Gastroesophageal sphincter (tissue), 4 donors: Measurements from ENCODE around the gene SLC30A3. TPM values are rescaled to one million over a fixed set of nuclear protein-coding genes. Genes with fewer than 3 reads are reported as not detected.

Experiments used
- ATAC-seq: fragments of 150-250 bp; one replicate; pipeline ENCODE4 v1.9.1; 2016; ENCODE audit warnings: mild to moderate bottlenecking, moderate library complexity
- H3K27ac ChIP-seq, 4 donors: fragments of 200-600 bp; sonication (generic) in 3 of 4; 1 replicate in 3 of 4; 2 replicates in 1 of 4; pipeline ENCODE4 v1.5.1; 2016 to 2019
- H3K27me3 ChIP-seq: fragments of 200-600 bp; sonication (generic); one replicate; pipeline ENCODE4 v1.5.1; 2019
- H3K36me3 ChIP-seq, 2 donors: fragments of 200-600 bp; sonication (generic); one replicate each; pipeline ENCODE4 v1.5.1; 2019; ENCODE audit warnings: control low read depth in 1 of 2
- H3K4me1 ChIP-seq, 3 donors: fragments of 200-600 bp; sonication (generic); 1 replicate in 2 of 3; 2 replicates in 1 of 3; pipeline ENCODE4 v1.5.1; 2016 to 2019; ENCODE audit warnings: control low read depth in 2 of 3
- H3K4me3 ChIP-seq, 2 donors: fragments of 200-600 bp; sonication (generic); one replicate each; pipeline ENCODE4 v1.5.1; 2019; ENCODE audit warnings: mild to moderate bottlenecking in 1 of 2, moderate library complexity in 1 of 2
- H3K9me3 ChIP-seq, 3 donors: fragments of 200-600 bp; sonication (generic); one replicate each; pipeline ENCODE4 v1.5.1; 2017 to 2019; ENCODE audit warnings: control low read depth in 2 of 3
- CTCF ChIP-seq, 4 experiments: fragments of 200-600 bp in 2 of 4; fragments of 450-650 bp in 2 of 4; sonication (generic) in 1 of 4; IDR thresholded peaks; one replicate each; pipeline ENCODE4 v1.5.1; 2017 to 2019; ENCODE audit warnings: antibody characterized with exemption in 4 of 4, mild to moderate bottlenecking in 2 of 4, moderate library complexity in 2 of 4
- EP300 ChIP-seq: sonication (generic); formaldehyde crosslinking; IDR thresholded peaks from one replicate; pipeline ENCODE4 v1.6.1; 2017; ENCODE audit warnings: antibody characterized with exemption, mild to moderate bottlenecking
- POLR2A ChIP-seq, 2 donors: fragments of 450-650 bp; IDR thresholded peaks; one replicate each; pipeline ENCODE4 v1.6.1; 2017; ENCODE audit warnings: antibody characterized with exemption in 2 of 2, mild to moderate bottlenecking in 2 of 2, moderate library complexity in 1 of 2
- POLR2AphosphoS5 ChIP-seq: sonication (generic); formaldehyde crosslinking; IDR thresholded peaks from one replicate; pipeline ENCODE4 v1.6.1; 2017; ENCODE audit warnings: antibody characterized with exemption
- WGBS, 2 donors: methylation state at CpG; one replicate each; pipeline ENCODE4 v1.1.5; 2018; ENCODE audit warnings: low coverage in 1 of 2; 5-methylcytosine and 5-hydroxymethylcytosine counted together
- total RNA-seq, 4 donors: library from RNA; depleted of rRNA; stranded (reverse); fragments of >200 nt; gene quantifications; one replicate each; pipeline ENCODE4 v1.1.0, GENCODE V29; 2016

SLC30A3 gene
- total RNA-seq, 4 donors from 2014 or later = not detected

GRCh38 chr2:27307545-27308358 is 44.9 kb upstream of the SLC30A3 start:
- no CpG with 5 or more reads among the region's 75 CpGs for WGBS, 2 donors
- peaks cover 60% of the 10 kb centered on the region for H3K27me3 ChIP-seq
- no peak for TF ChIP-seq POLR2AphosphoS5
- TF ChIP-seq POLR2A (IDR thresholded peaks at IDR 0.05) = no peak
- no peak for TF ChIP-seq CTCF (IDR thresholded peaks at IDR 0.05)
- no peak for TF ChIP-seq EP300

GRCh38 chr2:27307287-27307544 is 44.4 kb upstream of the SLC30A3 start:
- TF ChIP-seq CTCF (IDR thresholded peaks at IDR 0.05) (no peak), POLR2A (IDR thresholded peaks at IDR 0.05) (no peak), POLR2AphosphoS5 (no peak)
- Histone ChIP-seq H3K9me3 (no peaks in the 10 kb centered on the region), H3K4me3 (no peak overlapping the region), H3K27ac (no peak overlapping the region), H3K36me3 (peaks cover 0 to 44% of the 10 kb centered on the region in 2 donors), H3K27me3 (peaks cover 60% of the 10 kb centered on the region), H3K4me1 (peaks cover 0 to 32% (median 15%) of the 10 kb centered on the region in 3 donors)
- ATAC-seq = no peak
- WGBS, 2 donors = no CpG with 5 or more reads among the region's 14 CpGs

More at GRCh38 chr2:27307545-27308358, 44.9 kb upstream of the SLC30A3 start:
- H3K4me1 ChIP-seq = peaks cover 0 to 32% (median 15%) of the 10 kb centered on the region in 3 donors
- no peak overlapping the region for H3K4me3 ChIP-seq
- peaks cover 0 to 49% of the 10 kb centered on the region in 2 donors for H3K36me3 ChIP-seq
- peak; percentile 9 for ATAC-seq
- no peaks in the 10 kb centered on the region for H3K9me3 ChIP-seq
- H3K27ac ChIP-seq = no peak overlapping the region

GRCh38 chr2:27306573-27307286 is 43.9 kb upstream of the SLC30A3 start:
- no peak for ATAC-seq
- WGBS, 2 donors = no CpG with 5 or more reads among the region's 51 CpGs
- TF ChIP-seq POLR2A (IDR thresholded peaks at IDR 0.05) (no peak), POLR2AphosphoS5 (no peak), CTCF (IDR thresholded peaks at IDR 0.05) (no peak), EP300 (no peak)
- peaks cover 0 to 32% (median 15%) of the 10 kb centered on the region in 3 donors for H3K4me1 ChIP-seq
- H3K9me3 ChIP-seq = no peaks in the 10 kb centered on the region
- H3K27me3 ChIP-seq = peaks cover 60% of the 10 kb centered on the region
- peaks cover 0 to 39% of the 10 kb centered on the region in 2 donors for H3K36me3 ChIP-seq
- no peak overlapping the region for H3K27ac ChIP-seq
- H3K4me3 ChIP-seq = no peak overlapping the region

GRCh38 chr2:27306136-27306535 is 43.3 kb upstream of the SLC30A3 start:
- H3K27me3 ChIP-seq = peaks cover 60% of the 10 kb centered on the region
- no peak overlapping the region for H3K27ac ChIP-seq
- peaks cover 0 to 33% of the 10 kb centered on the region in 2 donors for H3K36me3 ChIP-seq
- 34% methylated on average over 8 of the region's 26 CpGs; no CpG with 5 or more reads in 1 of the 2 donors for WGBS, 2 donors
- ATAC-seq = no peak
- H3K9me3 ChIP-seq = no peaks in the 10 kb centered on the region
- peaks cover 0 to 32% (median 15%) of the 10 kb centered on the region in 3 donors for H3K4me1 ChIP-seq
- H3K4me3 ChIP-seq = no peak overlapping the region
- no peak for TF ChIP-seq POLR2A (IDR thresholded peaks at IDR 0.05)
- no peak for TF ChIP-seq POLR2AphosphoS5
- no peak for TF ChIP-seq EP300

- H3K27ac ChIP-seq = no peak overlapping the region
- TF ChIP-seq CTCF (IDR thresholded peaks at IDR 0.05) = no peak
- no peak for TF ChIP-seq POLR2A (IDR thresholded peaks at IDR 0.05)
- no peak for TF ChIP-seq POLR2AphosphoS5
- TF ChIP-seq EP300 = no peak
- no peaks in the 10 kb centered on the region for H3K9me3 ChIP-seq
- H3K36me3 ChIP-seq = peaks cover 0 to 27% of the 10 kb centered on the region in 2 donors
- no peak for ATAC-seq
- H3K4me1 ChIP-seq = peaks cover 0 to 32% (median 15%) of the 10 kb centered on the region in 3 donors
- WGBS, 2 donors = 73 to 100% methylated on average over 1 to 3 of the region's 16 CpGs
- H3K27me3 ChIP-seq = peaks cover 60% of the 10 kb centered on the region
- no peak overlapping the region for H3K4me3 ChIP-seq
These were observed 42.7 kb upstream of the SLC30A3 start for GRCh38 chr2:27305516-27305915.
